Astrocyte of the spinal cord (primary cell): ENCODE data around the gene TRMT1.

ENCODE experiments used
- DNase-seq: peaks from one replicate; pipeline ENCODE4 v3.0.0; 2011; ENCODE audit warnings: low read depth, low spot score
- H3K4me3 ChIP-seq: 2 replicates; pipeline ENCODE4 v1.5.1; 2011; ENCODE audit warnings: low read depth, mild to moderate bottlenecking, low read length, moderate library complexity
- CTCF ChIP-seq: IDR thresholded peaks from 2 replicates; pipeline ENCODE4 v1.5.1; 2012; ENCODE audit warnings: low read depth, mild to moderate bottlenecking, low read length, inconsistent platforms
- in situ Hi-C: cut with HindIII; loops from 2 replicates; pipeline ENCODE4 v1.10.0; 2017; ENCODE audit warnings: low sequenced_read_pairs

TRMT1 gene

GRCh38 chr19:13121551-13122274 is 5.2 kb upstream of the TRMT1 start:
- no peak for DNase-seq
- H3K4me3 ChIP-seq = no peak overlapping the region
- in situ Hi-C loops = no loop called here
- no peak for TF ChIP-seq CTCF

- DNase-seq = peak; percentile 72
- in situ Hi-C loops = no loop called here
- TF ChIP-seq CTCF = no peak
- no peak overlapping the region for H3K4me3 ChIP-seq
These were observed 4.3 kb upstream of the TRMT1 start for GRCh38 chr19:13120817-13121216.

GRCh38 chr19:13120031-13120430 is 3.5 kb upstream of the TRMT1 start:
- DNase-seq = no peak
- no peak overlapping the region for H3K4me3 ChIP-seq
- TF ChIP-seq CTCF = no peak
- in situ Hi-C loops = no loop called here

GRCh38 chr19:13119627-13120026 is 3.1 kb upstream of the TRMT1 start:
- DNase-seq = no peak
- in situ Hi-C loops = no loop called here
- TF ChIP-seq CTCF = no peak
- peak overlapping the region; percentile 82 for H3K4me3 ChIP-seq

GRCh38 chr19:13118424-13119193 is 2.1 kb upstream of the TRMT1 start:
- DNase-seq = peak; percentile 34
- H3K4me3 ChIP-seq = peak overlapping the region; percentile 82
- in situ Hi-C loops = no loop called here
- no peak for TF ChIP-seq CTCF

- peak; percentile 86 for DNase-seq
These were observed 1.4 kb upstream of the TRMT1 start, which contains the start of gene NACC1 for GRCh38 chr19:13117772-13118423. NACC1 (plus strand) TSS chr19:13118264; CDS start chr19:13135208, 16,944 bp downstream.

More at GRCh38 chr19:13117772-13118423, 1.4 kb upstream of the TRMT1 start, which contains the start of gene NACC1:
- TF ChIP-seq CTCF = no peak
- in situ Hi-C loops = no loop called here
- H3K4me3 ChIP-seq = peak within 1 kb of the TSS; percentile 99
